HG03039 (cell line): ENCODE data around the gene COQ8A.
"Not testable (repeated sequence)": the region's sequence is repeated elsewhere in the genome, so short reads cannot be mapped to it uniquely, and the experiment has no call there.

Experiments used
- ATAC-seq: cut with Tn5 transposase; IDR thresholded peaks from one replicate; pipeline ENCODE4 v1.9.1; 2021; ENCODE audit warnings: mild to moderate bottlenecking, moderate library complexity; ENCODE audit not compliant: unreplicated experiment

Gene COQ8A

DNA sequence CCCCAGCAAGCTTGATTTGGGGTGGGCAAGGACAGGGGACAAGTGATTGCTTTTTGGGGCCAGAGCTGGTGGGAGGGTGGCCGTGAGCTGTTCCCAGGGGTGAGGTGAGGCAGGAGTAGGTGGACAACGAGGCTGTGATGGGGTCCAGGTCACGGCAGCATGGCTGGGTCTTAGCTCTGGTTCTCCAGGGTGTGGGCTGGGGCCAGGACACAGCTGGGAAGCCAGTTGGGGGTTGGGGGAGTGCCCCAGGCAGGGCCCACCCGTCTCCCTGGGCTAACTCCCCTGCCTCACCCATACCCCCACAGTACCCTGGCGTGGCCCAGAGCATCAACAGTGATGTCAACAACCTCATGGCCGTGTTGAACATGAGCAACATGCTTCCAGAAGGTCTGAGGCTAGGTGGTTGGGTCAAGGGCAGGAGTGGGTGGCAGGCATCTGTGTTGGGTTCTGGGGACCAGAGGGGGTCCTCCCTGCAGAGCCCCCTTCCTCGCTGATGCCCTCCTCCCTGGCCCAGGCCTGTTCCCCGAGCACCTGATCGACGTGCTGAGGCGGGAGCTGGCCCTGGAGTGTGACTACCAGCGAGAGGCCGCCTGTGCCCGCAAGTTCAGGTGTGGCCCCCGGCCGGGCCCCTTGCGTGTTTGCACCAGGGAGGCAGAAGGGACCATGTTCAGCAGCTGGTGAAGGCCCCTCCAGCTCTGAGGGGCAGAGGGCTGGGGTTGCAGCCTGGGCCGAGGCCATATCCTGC, 43.3 kb downstream of the COQ8A start:
- no peak for ATAC-seq

DNA sequence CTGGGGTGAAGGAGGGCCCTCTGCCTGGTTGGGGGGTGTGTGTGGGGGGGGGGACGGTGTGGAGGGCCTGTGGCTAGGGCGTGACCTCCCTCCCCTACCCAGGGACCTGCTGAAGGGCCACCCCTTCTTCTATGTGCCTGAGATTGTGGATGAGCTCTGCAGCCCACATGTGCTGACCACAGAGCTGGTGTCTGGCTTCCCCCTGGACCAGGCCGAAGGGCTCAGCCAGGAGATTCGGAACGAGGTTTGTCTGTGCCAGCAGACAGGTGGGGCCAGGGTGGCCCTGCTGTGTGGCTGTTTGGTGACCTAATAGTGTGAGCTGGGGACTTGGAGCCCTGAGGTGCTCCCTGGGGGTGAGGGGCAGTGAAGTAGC, 43.9 kb downstream of the COQ8A start:
- ATAC-seq: no peak

DNA sequence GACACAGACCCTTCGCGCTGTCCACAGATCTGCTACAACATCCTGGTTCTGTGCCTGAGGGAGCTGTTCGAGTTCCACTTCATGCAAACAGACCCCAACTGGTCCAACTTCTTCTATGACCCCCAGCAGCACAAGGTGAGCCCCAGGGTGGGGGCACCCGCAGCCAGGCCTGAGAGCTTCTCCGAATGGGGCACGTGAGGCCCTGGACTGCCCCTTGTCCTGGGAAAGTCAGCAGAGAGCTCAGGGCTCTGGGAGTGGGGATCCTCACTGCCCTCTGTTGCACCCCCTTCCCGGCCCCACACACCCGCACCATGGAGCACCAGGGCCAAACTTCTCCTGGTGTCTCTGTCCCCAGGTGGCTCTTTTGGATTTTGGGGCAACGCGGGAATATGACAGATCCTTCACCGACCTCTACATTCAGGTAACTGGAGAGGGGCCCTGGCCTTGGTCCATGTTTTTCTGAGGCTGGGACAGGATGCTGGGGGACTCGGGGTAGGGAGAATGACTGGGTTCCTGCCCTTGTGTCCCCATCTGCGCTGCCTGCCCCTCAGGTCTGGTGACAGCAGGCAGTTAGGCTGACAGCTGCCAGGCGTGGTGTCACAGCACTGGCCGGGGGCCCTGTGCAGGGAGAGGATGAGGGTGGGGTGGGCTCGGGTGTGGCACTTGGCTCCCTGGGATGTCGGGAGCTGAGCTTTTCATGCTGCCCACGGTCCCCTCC, 44.6 kb downstream of the COQ8A start:
- ATAC-seq: no peak

DNA sequence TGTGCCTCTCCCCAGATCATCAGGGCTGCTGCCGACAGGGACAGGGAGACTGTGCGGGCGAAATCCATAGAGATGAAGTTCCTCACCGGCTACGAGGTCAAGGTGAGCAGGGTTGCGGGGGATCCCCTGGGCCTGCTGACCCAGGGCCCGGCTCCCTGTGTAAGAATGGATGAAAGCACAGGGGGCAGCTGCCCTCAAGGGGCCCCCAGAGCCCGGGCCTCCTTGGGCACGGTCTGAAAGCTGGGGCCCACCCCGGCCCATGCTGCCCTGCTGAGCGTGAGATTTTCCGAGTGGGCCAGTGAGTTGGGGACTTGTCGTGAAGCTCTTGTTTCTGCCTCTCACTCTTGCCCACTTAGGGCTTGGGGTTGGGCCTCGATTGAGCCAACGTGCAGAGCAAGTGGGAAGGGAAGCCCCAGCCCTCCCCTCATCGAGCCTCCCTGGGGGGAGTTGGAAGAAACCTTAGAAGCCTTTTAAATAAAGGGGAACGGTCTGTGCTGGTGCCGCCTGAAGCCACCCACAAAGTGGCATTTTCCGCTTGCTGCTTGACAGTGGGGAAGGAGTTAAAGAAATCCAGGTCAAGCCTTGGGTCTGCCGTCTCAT, 45.2 kb downstream of the COQ8A start:
- no peak for ATAC-seq

DNA sequence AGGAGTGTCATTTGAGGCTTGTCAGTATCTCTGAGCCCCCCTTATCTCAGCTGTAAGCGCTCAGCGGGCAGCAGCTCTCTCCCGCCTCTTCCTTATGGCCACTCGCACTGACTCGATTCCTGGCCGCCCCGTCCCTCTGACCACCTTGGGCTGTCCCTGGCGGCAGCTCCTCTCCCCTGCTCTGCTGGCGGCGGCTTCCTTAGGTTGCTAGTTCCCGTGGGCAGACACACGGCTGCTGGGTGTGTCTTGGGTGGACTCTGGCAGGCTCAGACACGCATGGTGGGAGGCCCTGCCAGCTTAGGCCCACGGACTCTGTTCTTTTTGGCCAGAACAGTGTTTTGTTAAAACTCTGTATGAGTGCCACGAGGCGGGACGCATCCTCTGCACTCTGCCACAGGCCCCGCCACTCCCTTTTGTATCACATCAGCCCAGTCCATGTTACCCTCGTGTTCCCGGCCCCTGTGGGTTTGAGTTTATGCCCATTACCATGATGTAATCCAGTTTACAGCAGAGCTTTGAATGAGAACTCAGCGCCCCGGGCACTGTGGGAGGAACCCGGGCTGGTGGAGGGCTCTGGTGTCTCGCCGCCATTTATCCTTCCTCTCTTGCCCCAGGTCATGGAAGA, 45.9 kb downstream of the COQ8A start:
- ATAC-seq: no peak

DNA sequence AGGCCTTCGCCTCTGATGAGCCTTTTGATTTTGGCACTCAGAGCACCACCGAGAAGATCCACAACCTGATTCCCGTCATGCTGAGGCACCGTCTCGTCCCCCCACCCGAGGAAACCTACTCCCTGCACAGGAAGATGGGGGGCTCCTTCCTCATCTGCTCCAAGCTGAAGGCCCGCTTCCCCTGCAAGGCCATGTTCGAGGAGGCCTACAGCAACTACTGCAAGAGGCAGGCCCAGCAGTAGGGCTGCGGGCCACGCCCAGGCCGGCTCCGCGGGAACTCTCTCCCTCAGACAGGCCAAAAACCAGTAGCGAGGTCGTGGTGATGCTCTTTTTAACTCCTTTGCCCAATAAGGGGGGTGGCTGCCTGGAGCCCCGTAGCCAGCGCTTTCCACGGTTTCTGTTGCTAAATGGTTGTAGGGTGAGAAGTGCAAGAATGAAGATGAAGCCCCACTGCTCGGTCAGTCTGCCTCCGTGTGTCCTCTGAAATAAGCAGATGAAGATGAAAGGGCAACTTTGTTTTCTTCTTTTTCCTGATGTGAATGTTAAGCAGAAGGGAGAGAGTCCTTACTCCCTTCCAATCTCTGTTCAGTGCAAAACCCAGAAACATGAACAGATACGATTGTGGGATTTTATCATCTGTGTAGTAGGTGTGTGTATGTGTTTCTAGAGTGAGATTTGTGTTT, 46.5 kb downstream of the COQ8A start:
- no peak for ATAC-seq

DNA sequence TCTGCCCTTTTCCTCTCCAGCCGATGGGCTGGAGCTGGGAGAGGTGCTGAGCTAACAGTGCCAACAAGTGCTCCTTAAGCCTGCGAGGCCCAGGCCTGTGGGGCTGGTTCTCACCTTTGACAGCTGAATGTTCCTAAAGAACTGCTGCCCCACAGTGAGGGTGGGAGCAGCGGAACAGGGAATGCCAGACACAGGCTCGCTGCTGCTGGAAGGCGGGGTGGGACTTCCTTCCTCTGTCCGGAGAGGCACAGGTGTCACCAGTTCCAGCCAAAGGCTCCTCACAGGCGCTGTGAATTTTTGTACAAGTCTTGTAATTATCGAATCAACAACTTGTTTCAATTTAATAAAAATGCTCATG, 47.1 kb downstream of the COQ8A start:
- no peak for ATAC-seq

DNA sequence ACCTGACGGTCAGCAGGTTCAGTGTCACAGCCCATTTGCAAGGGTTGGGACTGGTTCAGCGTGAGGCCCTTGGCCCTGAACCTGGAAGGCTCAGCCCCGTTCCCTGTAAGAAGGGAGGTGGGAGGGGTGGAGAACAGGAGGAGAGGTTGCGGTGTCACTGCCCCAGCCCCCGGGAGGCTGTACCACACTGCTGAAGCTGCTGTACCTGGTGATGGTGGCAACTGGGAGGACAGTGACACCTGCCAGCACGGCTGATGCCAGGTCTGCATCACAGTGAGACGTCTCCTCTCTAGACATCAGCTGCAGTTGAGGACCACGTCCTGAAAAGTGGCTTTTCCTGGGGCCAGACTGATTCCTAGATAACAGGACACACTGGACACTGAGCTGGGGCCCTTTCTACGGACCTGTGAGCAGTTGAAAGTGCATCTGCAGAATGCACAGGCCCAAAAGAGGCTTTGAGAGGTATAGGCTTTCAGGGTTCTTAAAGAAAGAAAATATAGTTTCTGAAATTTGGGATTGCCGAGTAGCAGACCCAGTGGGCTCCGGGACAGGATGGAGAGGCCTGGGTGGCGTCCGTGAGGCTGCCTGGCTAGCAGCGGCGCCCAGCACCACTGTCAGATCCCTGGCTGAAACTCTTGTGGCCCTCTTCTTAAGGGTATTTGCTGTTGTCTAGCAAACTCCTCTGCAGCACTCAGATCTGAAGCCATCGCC, 47.7 kb downstream of the COQ8A start:
- ATAC-seq: no peak

DNA sequence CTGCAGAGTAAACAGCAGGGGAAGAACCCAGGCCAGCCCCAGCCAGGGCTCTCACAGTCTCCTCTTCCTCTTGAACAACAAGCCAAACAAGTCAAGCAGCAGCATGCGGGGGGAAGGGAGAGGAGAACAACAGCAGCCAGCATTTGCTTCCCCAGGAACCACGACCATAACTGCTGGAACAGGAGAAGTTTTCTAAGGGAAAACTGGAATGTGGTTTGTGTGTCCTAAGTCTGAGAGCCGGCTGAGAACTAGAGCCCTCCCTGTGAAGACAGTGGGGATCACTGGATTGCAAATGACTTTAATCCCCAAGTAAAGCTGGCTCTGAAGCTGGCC, 48.2 kb downstream of the COQ8A start:
- no peak for ATAC-seq

DNA sequence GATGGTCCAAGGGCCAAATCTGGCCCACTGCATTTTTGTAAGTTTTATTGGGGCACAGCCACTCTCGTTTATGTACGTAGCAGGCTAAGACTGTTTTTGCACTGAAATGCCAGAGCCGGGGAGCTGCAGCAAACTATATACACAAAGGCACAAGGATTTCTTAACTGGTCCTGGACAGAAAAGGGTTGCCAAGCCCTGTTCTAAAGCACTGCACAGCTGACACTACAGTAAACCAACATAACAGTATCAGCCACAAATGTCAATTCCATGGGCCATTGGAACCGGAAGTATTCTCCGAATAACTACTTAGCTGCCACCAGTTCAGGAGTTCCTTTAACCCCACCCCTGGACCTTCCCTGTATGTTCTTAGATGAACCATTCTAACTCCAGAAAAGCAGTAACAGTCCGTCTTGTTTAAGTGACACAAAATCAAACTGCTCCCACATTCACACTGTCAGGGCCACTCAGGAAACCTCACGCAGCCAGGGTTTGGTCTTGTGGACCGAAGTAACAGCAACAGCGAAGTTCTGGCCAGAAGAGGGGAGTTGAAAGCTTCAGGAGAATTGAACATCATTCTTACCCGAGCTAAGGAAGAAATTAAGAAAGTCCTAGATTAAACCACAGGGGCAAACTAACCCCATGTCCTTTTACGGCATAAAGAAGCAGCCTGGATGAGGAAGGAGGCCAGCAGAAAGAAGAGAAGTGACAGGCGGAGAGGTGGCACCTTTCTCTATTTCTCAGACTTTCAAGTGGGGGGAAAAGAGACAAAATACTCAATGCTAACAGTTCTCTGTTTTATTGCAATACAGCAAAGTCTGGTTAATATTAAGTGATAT, 49.2 kb downstream of the COQ8A start:
- ATAC-seq: no peak

DNA sequence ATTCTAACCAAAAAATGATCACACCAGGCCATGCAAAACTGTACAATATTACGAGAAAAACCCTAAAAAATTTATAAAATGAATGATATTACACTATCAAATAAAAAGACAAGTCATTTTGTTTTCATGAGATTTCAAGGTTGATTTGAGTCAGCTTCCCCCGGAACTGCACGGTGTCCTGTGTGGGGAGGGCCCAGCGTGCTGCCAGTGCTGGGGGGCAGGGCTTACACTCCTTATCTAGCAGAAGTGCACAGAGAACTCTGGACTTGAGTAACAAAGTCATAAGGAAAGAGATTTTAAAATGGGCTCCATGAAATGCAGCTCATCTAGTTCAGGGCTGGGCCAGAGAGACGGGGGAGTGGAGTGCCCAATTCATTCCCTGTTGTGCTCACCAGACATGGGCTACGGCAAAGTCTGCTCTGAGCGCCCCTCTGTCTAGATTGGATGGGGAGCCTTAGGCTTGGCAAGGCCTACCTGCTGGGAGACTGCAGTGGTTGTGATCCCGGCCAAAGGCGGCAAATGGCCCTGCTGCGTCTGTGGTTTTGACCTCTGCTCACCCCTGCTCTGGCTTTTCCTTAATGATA, 50.1 kb downstream of the COQ8A start:
- ATAC-seq: peak; percentile 67

DNA sequence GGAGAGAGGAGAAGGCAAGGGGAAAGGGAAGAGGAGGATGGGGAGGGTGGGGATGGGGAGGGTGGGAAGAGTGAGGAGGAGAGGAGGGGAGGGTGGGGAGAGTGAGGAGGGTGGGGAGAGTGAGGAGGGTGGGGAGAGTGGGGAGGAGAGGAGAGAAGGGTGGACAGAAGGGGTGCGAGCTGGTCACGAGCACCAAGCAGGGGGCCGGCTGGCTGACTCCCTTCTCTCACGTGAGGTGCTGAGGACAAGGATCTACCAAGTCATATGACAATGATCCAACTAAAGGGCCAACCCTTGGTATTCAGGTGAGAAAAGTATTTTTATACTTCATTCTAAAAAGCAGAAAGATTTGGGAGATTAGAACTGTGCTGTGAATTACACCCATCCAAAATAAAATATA, 51.8 kb downstream of the COQ8A start:
- no peak for ATAC-seq

DNA sequence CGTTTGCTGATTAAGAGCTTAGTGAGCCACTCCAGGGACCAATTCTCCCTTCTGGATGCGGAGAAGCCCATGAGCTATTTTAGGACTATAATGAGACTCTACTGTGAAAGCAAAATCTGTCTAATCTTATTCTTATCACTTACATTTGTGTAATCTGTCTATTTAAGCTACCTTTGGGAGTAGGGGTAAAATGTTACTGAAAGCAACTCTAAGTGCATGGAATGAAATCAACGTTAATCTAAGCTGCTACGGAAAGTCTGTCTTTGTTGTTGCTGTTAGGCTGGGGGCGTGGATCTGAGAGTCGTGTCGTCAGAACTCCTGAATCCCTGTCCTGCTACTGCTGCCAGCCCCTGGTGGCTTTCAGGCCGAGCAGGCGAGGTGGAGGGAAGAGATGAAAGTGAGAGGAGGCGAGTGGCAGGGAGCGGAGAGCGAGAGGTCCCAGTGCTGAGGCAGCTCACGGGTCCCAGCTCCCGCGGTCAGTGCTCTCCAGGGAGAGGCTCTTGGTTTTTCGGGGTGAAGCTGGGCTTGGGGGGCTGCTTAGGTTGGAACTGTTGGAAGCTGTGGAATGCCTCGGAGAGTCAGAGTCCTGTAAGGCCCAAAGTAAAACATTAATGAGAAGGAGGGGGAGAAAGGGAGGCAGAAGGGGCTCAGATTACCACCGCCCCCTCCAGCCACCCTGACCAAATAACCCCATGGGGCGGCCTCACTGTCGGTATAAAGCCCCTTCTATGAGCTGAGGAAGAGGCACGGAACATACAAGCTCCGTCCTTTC, 53.9 kb downstream of the COQ8A start:
- ATAC-seq: no peak

DNA sequence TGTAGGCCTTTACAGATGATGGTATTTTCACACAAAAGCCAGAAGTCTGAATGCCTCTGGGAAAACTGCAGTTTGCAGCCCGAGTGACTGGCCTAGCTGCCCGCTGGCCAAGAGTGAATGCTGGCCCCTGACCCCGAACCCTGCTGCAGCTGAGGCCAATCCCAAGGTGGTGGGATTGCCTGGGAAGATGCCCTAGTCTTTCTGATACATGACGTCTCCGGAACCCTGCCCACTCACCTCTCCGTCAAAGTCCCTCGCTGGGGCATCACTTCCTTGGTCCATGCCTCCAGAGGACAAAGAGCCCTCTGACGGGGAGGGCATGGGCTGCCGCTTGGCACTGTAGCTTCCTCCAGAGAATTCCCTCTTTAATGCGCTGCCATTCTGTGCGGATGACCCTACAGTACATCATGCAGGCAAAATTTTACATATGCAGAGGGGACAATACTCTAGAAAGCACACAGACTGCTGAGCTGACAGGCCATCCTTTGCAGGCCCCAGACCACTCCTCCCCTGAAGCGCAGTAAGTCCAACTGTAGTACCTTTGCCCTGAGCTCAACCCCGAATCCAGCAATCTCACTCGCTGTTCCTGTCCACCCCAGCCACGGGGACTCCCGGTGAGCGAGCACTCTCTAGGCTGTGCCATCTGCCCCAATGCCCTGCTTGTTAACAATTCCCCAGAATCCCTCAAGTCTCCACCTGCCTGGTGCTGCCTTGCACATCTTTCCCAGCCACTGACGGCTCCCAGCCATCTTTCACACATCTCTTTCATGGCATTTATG, 54.7 kb downstream of the COQ8A start:
- no peak for ATAC-seq

DNA sequence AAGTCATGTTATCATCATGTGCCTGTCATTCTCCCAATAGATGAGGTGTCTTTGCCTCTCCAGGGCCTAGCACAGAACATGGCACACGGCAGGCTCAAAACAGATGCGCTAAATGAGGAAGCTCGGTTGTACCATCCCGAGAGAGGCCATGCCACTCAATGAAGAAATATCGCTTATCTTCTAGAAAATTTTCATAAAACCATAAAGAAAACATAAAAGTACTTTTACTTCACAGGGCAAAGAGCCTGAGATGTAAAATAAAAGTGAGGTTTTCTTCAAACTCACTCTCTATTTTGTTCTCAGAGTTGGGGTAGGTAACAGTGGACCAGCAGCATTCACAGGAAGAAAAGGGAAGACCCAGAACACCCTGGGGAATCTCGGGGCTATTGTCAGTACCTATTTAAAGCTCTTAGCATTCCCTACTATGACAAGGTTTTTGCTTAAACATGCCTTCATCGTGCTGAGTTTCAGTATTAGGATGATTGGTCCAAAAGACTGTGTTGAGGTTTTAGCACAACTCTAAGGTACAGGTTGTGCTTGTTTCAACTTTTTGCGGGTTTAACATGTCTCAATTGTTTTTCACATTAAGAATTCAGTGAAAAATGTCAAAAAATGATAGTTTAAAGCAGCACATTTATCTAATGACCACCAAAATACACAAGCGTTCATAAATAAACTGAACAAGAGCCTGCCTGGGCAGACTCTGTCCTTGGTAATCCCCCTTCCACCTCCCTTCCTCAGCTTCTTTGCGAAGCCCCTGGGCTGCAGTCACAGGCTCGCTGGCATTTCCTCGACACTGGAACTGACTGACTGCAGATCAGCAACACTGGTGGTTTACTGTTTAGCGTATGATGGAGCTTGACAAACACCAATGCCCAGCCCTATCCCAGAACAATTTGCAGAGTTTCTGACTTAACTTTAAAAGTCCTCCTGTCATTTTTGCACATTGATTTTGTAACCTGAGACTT, 55.6 kb downstream of the COQ8A start:
- peak; percentile 97 for ATAC-seq

DNA sequence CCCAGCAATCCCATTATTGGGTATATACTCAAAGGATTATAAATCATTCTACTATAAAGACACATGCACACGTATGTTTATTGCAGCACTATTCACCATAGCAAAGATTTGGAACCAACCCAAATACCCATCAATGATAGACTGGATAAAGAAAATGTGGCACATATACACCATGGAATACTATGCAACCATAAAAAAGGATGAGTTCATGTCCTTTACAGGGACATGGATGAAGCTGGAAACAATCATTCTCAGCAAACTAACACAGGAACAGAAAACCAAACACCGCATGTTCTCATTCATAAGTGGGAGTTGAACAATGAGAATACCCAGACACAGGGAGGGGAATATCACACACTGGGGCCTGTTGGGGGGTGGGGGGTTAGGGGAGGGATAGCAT, 59.5 kb downstream of the COQ8A start:
- ATAC-seq: not testable (repeated sequence)

DNA sequence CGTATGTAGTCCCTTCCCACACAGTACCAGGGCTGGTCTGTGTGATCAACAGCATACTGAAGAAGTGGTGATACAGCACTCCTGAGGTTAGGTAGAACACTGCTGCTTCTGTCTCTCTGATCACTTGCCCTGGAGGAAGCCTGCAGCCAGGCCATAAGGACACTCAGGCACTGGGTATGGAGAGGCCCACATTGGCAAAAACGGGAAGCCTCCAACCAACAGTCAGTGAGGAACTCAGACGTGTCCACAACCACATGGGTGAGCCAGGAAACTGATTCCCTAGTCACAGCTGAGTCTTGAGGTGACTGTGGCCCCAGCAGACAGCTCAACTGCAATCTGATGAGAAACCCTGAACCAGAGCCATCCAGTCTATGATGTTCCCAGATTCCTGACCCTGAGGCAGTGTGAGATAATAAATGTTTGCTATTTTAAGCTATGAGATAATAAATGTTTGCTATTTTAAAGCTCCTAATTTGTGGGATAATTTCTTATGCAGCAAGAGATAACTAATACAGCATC, 62.5 kb downstream of the COQ8A start:
- no peak for ATAC-seq
